Trophoblast cell (in vitro differentiated cells and primary cell): ENCODE results near the gene EVX1.

Source experiments
- DNase-seq, 2 donors: peaks; one replicate each; pipeline ENCODE4 v3.0.0-alpha.2; 2016
- H2AFZ ChIP-seq: 2 replicates; pipeline ENCODE4 v1.6.1; 2013; ENCODE audit warnings: low read length, moderate library complexity, mild to moderate bottlenecking; ENCODE audit not compliant: insufficient read depth, poor library complexity
- H2AK5ac ChIP-seq: 2 replicates; pipeline ENCODE4 v1.6.1; 2013; ENCODE audit warnings: mild to moderate bottlenecking, low read length
- H2BK120ac ChIP-seq: 2 replicates; pipeline ENCODE4 v1.6.1; 2013; ENCODE audit warnings: low read length, mild to moderate bottlenecking, moderate library complexity; ENCODE audit not compliant: insufficient read depth, poor library complexity
- H2BK12ac ChIP-seq: 2 replicates; pipeline ENCODE4 v1.6.1; 2013; ENCODE audit warnings: mild to moderate bottlenecking, low read length, moderate library complexity
- H2BK5ac ChIP-seq: 2 replicates; pipeline ENCODE4 v1.6.1; 2013; ENCODE audit warnings: low read length, low read depth, moderate library complexity, mild to moderate bottlenecking; ENCODE audit not compliant: poor library complexity
- H3K14ac ChIP-seq: 2 replicates; pipeline ENCODE4 v1.6.1; 2013; ENCODE audit warnings: mild to moderate bottlenecking, low read length
- H3K18ac ChIP-seq: 2 replicates; pipeline ENCODE4 v1.6.1; 2013; ENCODE audit warnings: mild to moderate bottlenecking, low read length
- H3K23ac ChIP-seq: 2 replicates; pipeline ENCODE4 v1.6.1; 2013; ENCODE audit warnings: low read length
- H3K27ac ChIP-seq: 2 replicates; pipeline ENCODE4 v1.5.1; 2013; ENCODE audit warnings: low read depth, mild to moderate bottlenecking, inconsistent platforms, low read length, moderate library complexity
- H3K27me3 ChIP-seq: 2 replicates; pipeline ENCODE4 v1.6.1; 2013; ENCODE audit warnings: inconsistent platforms, mild to moderate bottlenecking, low read length, moderate library complexity; ENCODE audit not compliant: insufficient read depth
- H3K36me3 ChIP-seq, 2 experiments: 1 replicate in 1 of 2; 2 replicates in 1 of 2; pipeline ENCODE4 v1.6.1; 2013; ENCODE audit warnings: low read length in 2 of 2, mild to moderate bottlenecking in 2 of 2, moderate library complexity in 1 of 2; ENCODE audit not compliant: insufficient read depth in 2 of 2, control insufficient read depth in 1 of 2
- H3K4ac ChIP-seq: 2 replicates; pipeline ENCODE4 v1.6.1; 2013; ENCODE audit warnings: low read depth, mild to moderate bottlenecking, low read length, moderate library complexity
- H3K4me1 ChIP-seq, 2 experiments: 1 replicate in 1 of 2; 2 replicates in 1 of 2; pipeline ENCODE4 v1.6.1; 2013; ENCODE audit warnings: low read length in 2 of 2, mild to moderate bottlenecking in 2 of 2, moderate library complexity in 1 of 2; ENCODE audit not compliant: insufficient read depth in 2 of 2, control insufficient read depth in 1 of 2
- H3K4me2 ChIP-seq: 2 replicates; pipeline ENCODE4 v1.6.1; 2013; ENCODE audit warnings: inconsistent platforms, mild to moderate bottlenecking, low read length, moderate library complexity
- H3K4me3 ChIP-seq: 2 replicates; pipeline ENCODE4 v1.5.1; 2013; ENCODE audit warnings: mild to moderate bottlenecking, low read depth, low read length, inconsistent platforms
- H3K79me1 ChIP-seq: one replicate; pipeline ENCODE4 v1.6.1; 2013; ENCODE audit warnings: low read length
- H3K79me2 ChIP-seq: 2 replicates; pipeline ENCODE4 v1.6.1; 2013; ENCODE audit warnings: low read length, mild to moderate bottlenecking; ENCODE audit not compliant: control insufficient read depth, insufficient read depth, poor library complexity
- H3K9ac ChIP-seq: 2 replicates; pipeline ENCODE4 v1.6.1; 2013; ENCODE audit warnings: mild to moderate bottlenecking, low read length
- H3K9me3 ChIP-seq: 2 replicates; pipeline ENCODE4 v1.6.1; 2013; ENCODE audit warnings: low read depth, mild to moderate bottlenecking, control low read depth, inconsistent platforms, low read length; ENCODE audit not compliant: insufficient read depth
- H4K12ac ChIP-seq: 2 replicates; pipeline ENCODE4 v1.6.1; 2013; ENCODE audit warnings: low read depth, mild to moderate bottlenecking, low read length, moderate library complexity
- H4K8ac ChIP-seq: 2 replicates; pipeline ENCODE4 v1.6.1; 2013; ENCODE audit warnings: low read depth, mild to moderate bottlenecking, low read length, moderate library complexity
- H4K91ac ChIP-seq: one replicate; pipeline ENCODE4 v1.6.1; 2013; ENCODE audit warnings: low read depth, mild to moderate bottlenecking, low read length, moderate library complexity
- WGBS: extraction: QIAGEN DNeasy Blood & Tissue Kit; methylation state at CpG from one replicate; pipeline ENCODE4 v1.1.7; 2013; ENCODE audit warnings: missing lambda C conversion rate; ENCODE audit not compliant: insufficient read length, insufficient coverage; ENCODE audit errors: extremely low coverage; 5-methylcytosine and 5-hydroxymethylcytosine counted together

EVX1 gene

GRCh38 chr7:27238979-27239386 is 3.6 kb upstream of the EVX1 start:
- H3K14ac ChIP-seq: no peak overlapping the region
- H3K4me1 ChIP-seq: peaks cover 9 to 38% of the 10 kb centered on the region in 2 experiments
- peak overlapping the region; percentile 20 for H2BK5ac ChIP-seq
- peak overlapping the region; percentile 78 for H2BK12ac ChIP-seq
- no peak overlapping the region for H3K27ac ChIP-seq
- H3K36me3 ChIP-seq: no peaks in the 10 kb centered on the region
- no peak overlapping the region for H3K23ac ChIP-seq
- DNase-seq: no peak
- peak overlapping the region; percentile 21 for H2AFZ ChIP-seq
- H3K4me3 ChIP-seq: no peak overlapping the region
- peaks cover 2% of the 10 kb centered on the region for H3K9me3 ChIP-seq
- H3K4ac ChIP-seq: no peak overlapping the region
- no peak overlapping the region for H4K8ac ChIP-seq
- H2BK120ac ChIP-seq: peak overlapping the region; percentile 58
- peak overlapping the region; percentile 48 for H3K4me2 ChIP-seq
- H2AK5ac ChIP-seq: no peak overlapping the region
- no peak overlapping the region for H4K12ac ChIP-seq
- H3K79me1 ChIP-seq: peaks cover 7% of the 10 kb centered on the region
- no peak overlapping the region for H3K18ac ChIP-seq
- peaks cover 4% of the 10 kb centered on the region for H3K79me2 ChIP-seq
- H3K9ac ChIP-seq: no peak overlapping the region
- peak overlapping the region; percentile 86 for H4K91ac ChIP-seq
- WGBS: no CpG with 5 or more reads among the region's 15 CpGs
- peaks cover 55% of the 10 kb centered on the region for H3K27me3 ChIP-seq

GRCh38 chr7:27239387-27240014 is 3.1 kb upstream of the EVX1 start:
- Histone ChIP-seq H2BK12ac (peak overlapping the region; percentile 13), H4K8ac (no peak overlapping the region), H3K4me3 (no peak overlapping the region), H3K36me3 (no peaks in the 10 kb centered on the region), H3K27me3 (peaks cover 61% of the 10 kb centered on the region), H3K4ac (no peak overlapping the region), H4K91ac (peak overlapping the region; percentile 86), H3K27ac (no peak overlapping the region), H3K79me2 (peaks cover 4% of the 10 kb centered on the region), H4K12ac (no peak overlapping the region), H3K9me3 (peaks cover 2% of the 10 kb centered on the region), H2BK120ac (peak overlapping the region; percentile 58), H3K4me1 (peaks cover 9 to 38% of the 10 kb centered on the region in 2 experiments), H2AK5ac (no peak overlapping the region), H2AFZ (peak overlapping the region; percentile 21), H3K9ac (no peak overlapping the region), H3K23ac (no peak overlapping the region), H3K4me2 (peak overlapping the region; percentile 48), H3K14ac (no peak overlapping the region), H2BK5ac (peak overlapping the region; percentile 20), H3K18ac (no peak overlapping the region), H3K79me1 (peaks cover 7% of the 10 kb centered on the region)
- no peak for DNase-seq
- WGBS: no CpG with 5 or more reads among the region's 55 CpGs

- peaks cover 11 to 42% of the 10 kb centered on the region in 2 experiments for H3K4me1 ChIP-seq
- H3K18ac ChIP-seq: no peak overlapping the region
- H3K9ac ChIP-seq: no peak overlapping the region
- peak overlapping the region; percentile 11 for H2AK5ac ChIP-seq
- H3K4ac ChIP-seq: no peak overlapping the region
- H2BK5ac ChIP-seq: no peak overlapping the region
- H4K12ac ChIP-seq: no peak overlapping the region
- H3K4me3 ChIP-seq: no peak overlapping the region
- no peak overlapping the region for H3K23ac ChIP-seq
- H3K27ac ChIP-seq: no peak overlapping the region
- peaks cover 67% of the 10 kb centered on the region for H3K27me3 ChIP-seq
- H3K14ac ChIP-seq: no peak overlapping the region
- peaks cover 7% of the 10 kb centered on the region for H3K79me1 ChIP-seq
- no peak overlapping the region for H2BK12ac ChIP-seq
- no peak overlapping the region for H2BK120ac ChIP-seq
- no peak overlapping the region for H4K91ac ChIP-seq
- no peak overlapping the region for H4K8ac ChIP-seq
- peak overlapping the region; percentile 48 for H3K4me2 ChIP-seq
- no peak overlapping the region for H2AFZ ChIP-seq
- H3K36me3 ChIP-seq: no peaks in the 10 kb centered on the region
- H3K79me2 ChIP-seq: peaks cover 4% of the 10 kb centered on the region
- DNase-seq: no peak
- no CpG with 5 or more reads among the region's 18 CpGs for WGBS
- peaks cover 9% of the 10 kb centered on the region for H3K9me3 ChIP-seq
Measured at GRCh38 chr7:27240015-27240731, 2.4 kb upstream of the EVX1 start.

GRCh38 chr7:27241189-27242056 is 1.2 kb upstream of the EVX1 start:
- no peak overlapping the region for H2AK5ac ChIP-seq
- peaks cover 18% of the 10 kb centered on the region for H3K9me3 ChIP-seq
- H3K9ac ChIP-seq: no peak overlapping the region
- H2BK12ac ChIP-seq: no peak overlapping the region
- peaks cover 2% of the 10 kb centered on the region for H3K79me1 ChIP-seq
- H3K27ac ChIP-seq: no peak overlapping the region
- peaks cover 80% of the 10 kb centered on the region for H3K27me3 ChIP-seq
- H3K23ac ChIP-seq: no peak overlapping the region
- no peak for DNase-seq
- H2BK120ac ChIP-seq: peak overlapping the region; percentile 1
- no peak overlapping the region for H2BK5ac ChIP-seq
- H3K4ac ChIP-seq: no peak overlapping the region
- H4K91ac ChIP-seq: no peak overlapping the region
- WGBS: no CpG with 5 or more reads among the region's 17 CpGs
- no peak overlapping the region for H4K8ac ChIP-seq
- no peaks in the 10 kb centered on the region for H3K79me2 ChIP-seq
- no peak overlapping the region for H3K4me3 ChIP-seq
- no peak overlapping the region for H3K18ac ChIP-seq
- no peak overlapping the region for H3K14ac ChIP-seq
- peaks cover 15 to 40% of the 10 kb centered on the region in 2 experiments for H3K4me1 ChIP-seq
- no peak overlapping the region for H4K12ac ChIP-seq
- no peak overlapping the region for H3K4me2 ChIP-seq
- no peaks in the 10 kb centered on the region for H3K36me3 ChIP-seq
- H2AFZ ChIP-seq: no peak overlapping the region
